ENCODE measurements around the gene ANO2. TPM values are rescaled to one million over a fixed set of nuclear protein-coding genes. Genes with fewer than 3 reads are reported as not detected.

The ANO2 gene
- total RNA-seq, 4 donors from 2014 or later = 2.0 to 9.8 (median 4.9) TPM

DNA sequence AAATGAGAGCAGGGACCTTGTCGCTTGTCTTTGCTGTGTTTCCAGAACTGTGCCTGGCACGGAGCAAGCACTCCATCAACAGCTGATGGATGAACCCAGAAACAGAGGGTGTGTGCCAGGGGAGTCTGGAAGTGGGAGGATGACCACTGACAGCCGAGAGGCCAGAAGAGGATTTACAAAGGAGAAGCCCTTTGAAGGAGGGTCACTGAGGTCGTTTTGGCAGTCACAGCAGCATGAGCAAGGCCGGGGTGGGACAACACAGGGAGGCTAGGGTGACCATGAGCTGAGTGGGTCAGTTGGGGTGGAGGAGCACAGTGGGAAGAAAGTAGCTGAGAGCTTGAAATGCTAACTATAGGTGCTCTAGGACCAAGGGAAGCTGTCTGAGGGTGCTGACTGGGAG is 313.6 kb downstream of the ANO2 start:
- in situ Hi-C loops (cut with MboI; ENCODE audit: low sequenced_read_pairs in 4 of 4) = no loop called here

DNA sequence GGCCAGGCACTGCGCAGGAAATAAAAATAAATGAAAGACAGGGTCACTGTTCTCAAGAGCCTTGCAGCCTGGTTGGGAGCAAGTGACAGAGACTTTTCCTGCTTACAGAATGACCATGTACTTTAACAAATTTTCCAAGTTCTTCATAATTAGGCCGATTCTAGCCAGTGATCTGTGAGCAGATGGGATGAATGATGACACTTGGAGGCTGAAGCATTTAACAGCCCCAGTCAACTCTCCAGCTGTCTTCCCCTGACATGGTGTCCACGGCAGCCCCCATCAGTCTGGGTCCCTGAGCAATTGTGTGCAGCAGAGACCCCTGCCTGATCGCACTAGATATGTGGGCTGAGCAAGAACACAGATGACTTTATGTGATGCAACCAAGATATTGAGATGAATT is 314.3 kb downstream of the ANO2 start:
- H3K4me3 ChIP-seq = no peak overlapping the region
- DNase-seq (no peak), ATAC-seq (no peak)
- no peak for TF ChIP-seq POLR2A (IDR thresholded peaks at IDR 0.05)
- TF ChIP-seq, protein P1, sequence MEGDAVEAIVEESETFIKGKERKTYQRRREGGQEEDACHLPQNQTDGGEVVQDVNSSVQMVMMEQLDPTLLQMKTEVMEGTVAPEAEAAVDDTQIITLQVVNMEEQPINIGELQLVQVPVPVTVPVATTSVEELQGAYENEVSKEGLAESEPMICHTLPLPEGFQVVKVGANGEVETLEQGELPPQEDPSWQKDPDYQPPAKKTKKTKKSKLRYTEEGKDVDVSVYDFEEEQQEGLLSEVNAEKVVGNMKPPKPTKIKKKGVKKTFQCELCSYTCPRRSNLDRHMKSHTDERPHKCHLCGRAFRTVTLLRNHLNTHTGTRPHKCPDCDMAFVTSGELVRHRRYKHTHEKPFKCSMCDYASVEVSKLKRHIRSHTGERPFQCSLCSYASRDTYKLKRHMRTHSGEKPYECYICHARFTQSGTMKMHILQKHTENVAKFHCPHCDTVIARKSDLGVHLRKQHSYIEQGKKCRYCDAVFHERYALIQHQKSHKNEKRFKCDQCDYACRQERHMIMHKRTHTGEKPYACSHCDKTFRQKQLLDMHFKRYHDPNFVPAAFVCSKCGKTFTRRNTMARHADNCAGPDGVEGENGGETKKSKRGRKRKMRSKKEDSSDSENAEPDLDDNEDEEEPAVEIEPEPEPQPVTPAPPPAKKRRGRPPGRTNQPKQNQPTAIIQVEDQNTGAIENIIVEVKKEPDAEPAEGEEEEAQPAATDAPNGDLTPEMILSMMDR (IDR thresholded peaks at IDR 0.05 in 4 of 5, conservative IDR thresholded peaks at IDR 0.05 in 1 of 5) = no peak
- H3K27me3 ChIP-seq = peaks cover 0 to 3% (median 0%) of the 10 kb centered on the region in 3 donors
- no peaks in the 10 kb centered on the region for H3K9me3 ChIP-seq
- intact Hi-C loops (cut with DNase I; ENCODE audit: low total_unique reads) = no loop called here
- peaks cover 0 to 5% of the 10 kb centered on the region in 2 donors for H3K4me1 ChIP-seq
- in situ Hi-C loops (cut with MboI; ENCODE audit: low sequenced_read_pairs in 4 of 4) = no loop called here
- no peaks in the 10 kb centered on the region for H3K36me3 ChIP-seq
- no peak overlapping the region for H3K27ac ChIP-seq

More for the DNA sequence above, 313.6 kb downstream of the ANO2 start:
- Histone ChIP-seq H3K9me3 (no peaks in the 10 kb centered on the region), H3K4me1 (peaks cover 0 to 5% of the 10 kb centered on the region in 2 donors), H3K4me3 (no peak overlapping the region), H3K36me3 (no peaks in the 10 kb centered on the region), H3K27ac (no peak overlapping the region), H3K27me3 (peaks cover 0 to 3% (median 0%) of the 10 kb centered on the region in 3 donors)
- TF ChIP-seq, protein P1 (IDR thresholded peaks at IDR 0.05 in 4 of 5, conservative IDR thresholded peaks at IDR 0.05 in 1 of 5) = no peak
- TF ChIP-seq POLR2A (IDR thresholded peaks at IDR 0.05) = no peak
- intact Hi-C loops (cut with DNase I; ENCODE audit: low total_unique reads) = no loop called here
- ATAC-seq (no peak), DNase-seq (no peak)

DNA sequence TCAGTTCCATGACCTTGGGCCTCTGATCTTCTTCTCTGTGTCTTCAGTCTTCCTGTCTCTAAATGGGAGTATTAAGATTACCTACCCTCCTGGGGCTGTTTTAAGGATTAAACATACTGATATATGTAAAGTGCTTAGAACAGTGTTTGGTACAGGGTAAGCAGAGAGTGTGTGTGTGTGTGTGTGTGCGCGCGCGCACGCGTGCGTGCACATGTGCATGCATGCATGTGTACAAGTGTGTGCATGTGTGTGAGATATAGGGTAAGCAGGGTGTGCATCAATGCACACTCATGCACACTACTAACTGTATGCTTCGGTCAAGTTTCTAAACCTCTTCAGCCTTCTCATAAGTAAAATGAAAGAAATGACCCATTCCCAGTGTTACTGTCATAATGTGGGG is 316.6 kb downstream of the ANO2 start:
- Histone ChIP-seq H3K4me3 (no peak overlapping the region), H3K36me3 (no peaks in the 10 kb centered on the region), H3K9me3 (no peaks in the 10 kb centered on the region), H3K27me3 (no peaks in the 10 kb centered on the region), H3K27ac (no peak overlapping the region), H3K4me1 (peaks cover 0 to 5% of the 10 kb centered on the region in 2 donors)
- TF ChIP-seq, protein P1 (IDR thresholded peaks at IDR 0.05 in 4 of 5, conservative IDR thresholded peaks at IDR 0.05 in 1 of 5) = no peak
- no peak for TF ChIP-seq POLR2A (IDR thresholded peaks at IDR 0.05)
- no peak for ATAC-seq
- no peak for DNase-seq
- in situ Hi-C loops (cut with MboI; ENCODE audit: low sequenced_read_pairs in 4 of 4) (no loop called here), intact Hi-C loops (cut with DNase I; ENCODE audit: low total_unique reads) (no loop called here)

DNA sequence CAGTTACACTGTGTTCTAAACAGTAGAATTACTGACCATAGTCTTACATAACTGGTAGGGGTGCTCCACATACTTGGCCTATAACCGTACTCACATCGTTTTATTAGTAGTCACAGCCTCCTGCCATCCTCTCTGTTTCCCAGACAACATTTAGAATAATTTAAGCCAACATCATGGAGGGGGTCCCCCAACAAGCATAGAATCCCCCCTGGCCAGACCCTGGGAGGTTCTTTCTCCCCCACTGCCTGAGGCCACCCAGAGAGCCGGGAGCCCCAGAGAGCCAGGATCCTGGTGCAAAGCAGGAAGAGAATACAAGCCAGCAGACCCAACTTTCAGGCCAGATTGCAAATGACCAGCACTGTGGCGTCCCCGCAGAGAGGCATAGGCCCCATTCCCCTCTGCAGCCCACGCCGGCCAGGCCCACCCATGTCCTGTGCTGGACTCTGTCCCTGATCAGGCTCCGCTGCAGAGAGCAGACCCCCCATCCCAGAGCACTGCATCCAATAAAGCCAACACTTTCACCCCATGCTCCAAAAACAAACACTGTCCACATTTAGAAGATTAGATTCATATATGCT is 317.9 kb downstream of the ANO2 start:
- Histone ChIP-seq H3K4me3 (no peak overlapping the region), H3K9me3 (no peaks in the 10 kb centered on the region), H3K36me3 (no peaks in the 10 kb centered on the region), H3K4me1 (no peaks in the 10 kb centered on the region), H3K27ac (no peak overlapping the region), H3K27me3 (no peaks in the 10 kb centered on the region)
- DNase-seq (no peak), ATAC-seq (no peak)
- in situ Hi-C loops (cut with MboI; ENCODE audit: low sequenced_read_pairs in 4 of 4) (no loop called here), intact Hi-C loops (cut with DNase I; ENCODE audit: low total_unique reads) (no loop called here)
- TF ChIP-seq, protein P1 (IDR thresholded peaks at IDR 0.05 in 4 of 5, conservative IDR thresholded peaks at IDR 0.05 in 1 of 5) = no peak
- TF ChIP-seq POLR2A (IDR thresholded peaks at IDR 0.05) = no peak

DNA sequence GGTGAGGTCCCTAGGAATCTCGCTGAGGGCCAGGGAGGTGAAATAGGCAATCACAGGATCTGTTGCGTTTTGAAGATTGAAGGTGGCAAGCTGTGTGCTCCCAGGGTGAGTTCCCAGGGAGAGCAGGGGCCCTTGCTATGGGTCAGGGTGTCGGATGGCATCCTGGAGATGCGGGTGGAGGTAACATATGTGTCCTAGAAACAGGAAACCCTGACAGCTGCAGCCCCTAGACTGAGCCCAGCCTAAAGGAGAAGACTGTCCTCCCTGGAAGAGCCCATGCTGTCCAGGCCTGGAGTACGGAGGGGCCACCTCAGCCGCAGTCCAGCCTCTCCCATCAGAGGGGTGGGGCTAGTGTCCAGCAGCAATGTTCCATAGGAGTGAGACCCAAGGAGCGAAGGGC is 318.9 kb downstream of the ANO2 start:
- H3K36me3 ChIP-seq = no peaks in the 10 kb centered on the region
- DNase-seq = no peak
- no peaks in the 10 kb centered on the region for H3K27me3 ChIP-seq
- no peak for ATAC-seq
- H3K4me3 ChIP-seq = no peak overlapping the region
- H3K4me1 ChIP-seq = no peaks in the 10 kb centered on the region
- TF ChIP-seq, protein P1 (IDR thresholded peaks at IDR 0.05 in 4 of 5, conservative IDR thresholded peaks at IDR 0.05 in 1 of 5) = no peak
- TF ChIP-seq POLR2A (IDR thresholded peaks at IDR 0.05) = no peak
- intact Hi-C loops (cut with DNase I; ENCODE audit: low total_unique reads) = no loop called here
- in situ Hi-C loops (cut with MboI; ENCODE audit: low sequenced_read_pairs in 4 of 4) = no loop called here
- H3K9me3 ChIP-seq = no peaks in the 10 kb centered on the region
- H3K27ac ChIP-seq = no peak overlapping the region
